Spleen (tissue), 11 donors: ENCODE measurements around the gene CX3CL1. TPM values are rescaled to one million over a fixed set of nuclear protein-coding genes. Genes with fewer than 3 reads are reported as not detected.
"Not testable (repeated sequence)": the region's sequence is repeated elsewhere in the genome, so short reads cannot be mapped to it uniquely, and the experiment has no call there.

ENCODE experiments used
- DNase-seq: peaks from one replicate; pipeline ENCODE4 v3.0.0-alpha.2; 2020
- H3K27ac ChIP-seq, 8 donors: fragments of 200-600 bp; sonication (generic) in 7 of 8; 1 replicate in 4 of 8; 2 replicates in 4 of 8; pipeline versions ENCODE4 v1.5.0 to v1.8.0; 2016 to 2021; ENCODE audit warnings: inconsistent platforms in 4 of 8, mild to moderate bottlenecking in 4 of 8, moderate library complexity in 1 of 8
- H3K27me3 ChIP-seq, 7 donors: fragments of 200-600 bp; sonication (generic) in 6 of 7; replicated peaks in 1 of 7; 1 replicate in 4 of 7; 2 replicates in 3 of 7; pipeline versions ENCODE4 v1.5.0 to v1.8.0; 2016 to 2021; ENCODE audit warnings: inconsistent platforms in 3 of 7, mild to moderate bottlenecking in 1 of 7
- H3K36me3 ChIP-seq, 6 donors: fragments of 200-600 bp; sonication (generic) in 5 of 6; 1 replicate in 4 of 6; 2 replicates in 2 of 6; pipeline versions ENCODE4 v1.5.0 to v1.8.0; 2016 to 2021; ENCODE audit warnings: inconsistent platforms in 2 of 6
- H3K4me1 ChIP-seq, 6 donors: fragments of 200-600 bp; sonication (generic) in 5 of 6; 1 replicate in 3 of 6; 2 replicates in 3 of 6; pipeline versions ENCODE4 v1.5.0 to v1.8.0; 2016 to 2021; ENCODE audit warnings: inconsistent platforms in 3 of 6
- H3K4me3 ChIP-seq, 8 donors: fragments of 200-600 bp; sonication (generic) in 7 of 8; 1 replicate in 4 of 8; 2 replicates in 4 of 8; pipeline versions ENCODE4 v1.5.0 to v1.8.0; 2016 to 2021; ENCODE audit warnings: inconsistent platforms in 4 of 8, mild to moderate bottlenecking in 4 of 8, moderate library complexity in 2 of 8
- H3K9me3 ChIP-seq, 8 donors: fragments of 200-600 bp; sonication (generic) in 7 of 8; 1 replicate in 4 of 8; 2 replicates in 4 of 8; pipeline versions ENCODE4 v1.5.0 to v1.8.0; 2016 to 2021; ENCODE audit warnings: inconsistent platforms in 4 of 8
- CTCF ChIP-seq, 11 experiments: fragments of 200-600 bp in 7 of 11; fragments of 450-650 bp in 4 of 11; sonication (generic) in 4 of 11; IDR thresholded peaks in 8 of 11; conservative IDR thresholded peaks in 3 of 11; 1 replicate in 7 of 11; 2 replicates in 4 of 11; pipeline versions ENCODE4 v1.4.0 to v1.8.0; 2016 to 2021; ENCODE audit warnings: antibody characterized with exemption in 11 of 11, inconsistent platforms in 4 of 11, mild to moderate bottlenecking in 1 of 11
- POLR2A ChIP-seq, 3 donors: fragments of 450-650 bp; IDR thresholded peaks; one replicate each; pipeline ENCODE4 v1.5.1; 2017; ENCODE audit warnings: antibody characterized with exemption in 3 of 3, mild to moderate bottlenecking in 1 of 3
- POLR2AphosphoS5 ChIP-seq, 3 donors: sonication (generic); formaldehyde crosslinking; IDR thresholded peaks; one replicate each; pipeline ENCODE4 v1.5.1; 2017; ENCODE audit warnings: antibody characterized with exemption in 3 of 3
- WGBS, 5 donors: extraction: QIAGEN DNeasy Blood & Tissue Kit in 3 of 5; methylation state at CpG; one replicate each; pipeline versions ENCODE4 v1.1.5 to v1.1.7; 2013 to 2018; 5-methylcytosine and 5-hydroxymethylcytosine counted together
- intact Hi-C: fragments of 100-400 bp; cut with DNase I; formaldehyde crosslinking; loops from one replicate; pipeline ENCODE4 v1.15.0; 2023; ENCODE audit warnings: low total_unique reads
- polyA plus RNA-seq, 3 donors: library from polyadenylated mRNA; stranded (reverse); fragments of 200-250 nt; gene quantifications; one replicate each; pipeline ENCODE4 v1.2.1, GENCODE V29; 2013
- total RNA-seq, 7 donors: library from RNA; depleted of rRNA in 3 of 7; stranded (reverse); fragments of >200 nt in 3 of 7; fragmentation: NEBNext Ultra II Directional in 4 of 7; extraction: Animal tissue kit (Norgen Biotek cat#: 25700) in 4 of 7; gene quantifications; one replicate each; pipeline versions ENCODE4 v1.1.0 to v1.2.1, GENCODE V29; 2016 to 2021
- donor health status: healthy with polysubstance abuse.
- donor health status: DM: no; HTN: no; CAD: no; lungs with moderate emphysema.
- donor health status: DM: no; HTN: no; CAD: no.
- donor health status: Bipolar disorder and iron deficiency.
- donor health status: healthy.
- donor health status: DM: no; HTN: no; CAD: no.
- donor health status: DM: yes; HTN: yes; CAD: no.

CX3CL1 gene
- total and polyA plus RNA-seq, 10 donors = 0.39 to 7.3 (median 1.6) TPM

- no peak for DNase-seq
- Histone ChIP-seq H3K4me1 (peaks cover 0 to 34% (median 7%) of the 10 kb centered on the region in 6 donors), H3K27ac (no peak overlapping the region), H3K4me3 (no peak overlapping the region), H3K9me3 (no peaks in the 10 kb centered on the region), H3K27me3 (peaks cover 0 to 24% (median 0%) of the 10 kb centered on the region in 7 donors), H3K36me3 (no peaks in the 10 kb centered on the region)
- TF ChIP-seq POLR2AphosphoS5 (IDR thresholded peaks at IDR 0.05) (no peak), POLR2A (IDR thresholded peaks at IDR 0.05) (no peak), CTCF (IDR thresholded peaks at IDR 0.05 in 8 of 11, conservative IDR thresholded peaks at IDR 0.05 in 3 of 11) (no peak)
- WGBS, 5 donors = 68 to 80% (median 71%) methylated on average over 7 of the region's 7 CpGs
- intact Hi-C loops = no loop called here
These were observed 29.1 kb upstream of the CX3CL1 start for GRCh38 chr16:57343221-57343620.

GRCh38 chr16:57344094-57344493 is 28.2 kb upstream of the CX3CL1 start:
- intact Hi-C loops, H3K4me3 ChIP-seq, H3K9me3 ChIP-seq, H3K27ac ChIP-seq, H3K36me3 ChIP-seq, DNase-seq: not testable (repeated sequence)
- peaks cover 0 to 33% (median 0%) of the 10 kb centered on the region in 7 donors for H3K27me3 ChIP-seq
- H3K4me1 ChIP-seq = peaks cover 0 to 42% (median 12%) of the 10 kb centered on the region in 6 donors
- 90 to 99% (median 95%) methylated on average over 5 of the region's 5 CpGs for WGBS, 5 donors

- Histone ChIP-seq H3K27ac (no peak overlapping the region), H3K4me1 (peaks cover 0 to 43% (median 14%) of the 10 kb centered on the region in 6 donors), H3K36me3 (no peaks in the 10 kb centered on the region), H3K4me3 (no peak overlapping the region), H3K9me3 (no peaks in the 10 kb centered on the region), H3K27me3 (peaks cover 0 to 42% (median 0%) of the 10 kb centered on the region in 7 donors)
- intact Hi-C loops = no loop called here
- TF ChIP-seq POLR2AphosphoS5 (IDR thresholded peaks at IDR 0.05) (no peak), POLR2A (IDR thresholded peaks at IDR 0.05) (no peak), CTCF (IDR thresholded peaks at IDR 0.05 in 8 of 11, conservative IDR thresholded peaks at IDR 0.05 in 3 of 11) (no peak)
- no peak for DNase-seq
- 55 to 76% (median 61%) methylated on average over 2 of the region's 2 CpGs for WGBS, 5 donors
These were observed 27.3 kb upstream of the CX3CL1 start for GRCh38 chr16:57345021-57345420.

GRCh38 chr16:57345666-57346204 is 26.6 kb upstream of the CX3CL1 start:
- H3K9me3 ChIP-seq = no peaks in the 10 kb centered on the region
- intact Hi-C loops = no loop called here
- TF ChIP-seq CTCF (IDR thresholded peaks at IDR 0.05 in 8 of 11, conservative IDR thresholded peaks at IDR 0.05 in 3 of 11) = no peak
- TF ChIP-seq POLR2AphosphoS5 (IDR thresholded peaks at IDR 0.05) = no peak
- no peak for TF ChIP-seq POLR2A (IDR thresholded peaks at IDR 0.05)
- H3K4me3 ChIP-seq = no peak overlapping the region
- H3K27ac ChIP-seq = no peak overlapping the region
- no peak for DNase-seq
- H3K4me1 ChIP-seq = peaks cover 0 to 36% (median 13%) of the 10 kb centered on the region in 6 donors
- 54 to 66% (median 60%) methylated on average over 3 of the region's 3 CpGs for WGBS, 5 donors
- H3K36me3 ChIP-seq = no peaks in the 10 kb centered on the region
- peaks cover 0 to 46% (median 0%) of the 10 kb centered on the region in 7 donors for H3K27me3 ChIP-seq
